PC-3 (cell line): ENCODE data around the gene WDR27. TPM values are rescaled to one million over a fixed set of nuclear protein-coding genes. Genes with fewer than 3 reads are reported as not detected.

ENCODE experiments used
- ATAC-seq: fragments of 200-7000 bp; cut with Tn5 transposase; 2 replicates; pipeline ENCODE4 v1.9.1; 2020; ENCODE audit warnings: mild to moderate bottlenecking, moderate library complexity
- BruUV-seq: library from RNA; stranded (reverse); fragments of 400-500 nt; replicated peaks from 2 replicates; lab custom pipeline; 2021; lab: Mats Ljungman, UMichigan
- CTCF ChIA-PET: fragments of 300-600 bp; sonication (Branson Sonifier 250); formaldehyde crosslinking; loops from one replicate; lab custom pipeline; 2022; ENCODE audit warnings: antibody characterized with exemption; lab: Charles Lee
- POLR2A ChIA-PET: fragments of 300-600 bp; sonication (Branson Sonifier 250); formaldehyde crosslinking; loops from one replicate; lab custom pipeline; 2022; ENCODE audit warnings: antibody characterized with exemption; ENCODE audit not compliant: unreplicated experiment; lab: Charles Lee
- DNase-seq: peaks from one replicate; pipeline ENCODE4 v3.0.0-alpha.2; 2015
- H2AFZ ChIP-seq: fragments of 300-600 bp; sonication (generic); 2 replicates; pipeline ENCODE4 v1.6.0; 2016; ENCODE audit warnings: antibody characterized with exemption, low read length
- H3F3A ChIP-seq: fragments of 300-600 bp; sonication (generic); one replicate; pipeline ENCODE4 v1.6.0; 2017; ENCODE audit warnings: antibody characterized with exemption, low read length, control low read depth, mild to moderate bottlenecking; ENCODE audit not compliant: unreplicated experiment
- H3K27ac ChIP-seq: fragments of 300-600 bp; sonication (generic); 2 replicates; pipeline ENCODE4 v1.5.1; 2016; ENCODE audit warnings: mild to moderate bottlenecking, low read length
- H3K27me3 ChIP-seq: fragments of 300-600 bp; sonication (generic); 2 replicates; pipeline ENCODE4 v1.6.1; 2016; ENCODE audit warnings: low read length, mixed read lengths
- H3K36me3 ChIP-seq: fragments of 300-600 bp; sonication (generic); 2 replicates; pipeline ENCODE4 v1.6.1; 2016; ENCODE audit warnings: low read depth, mixed run types, low read length, mixed read lengths
- H3K4me1 ChIP-seq: fragments of 300-600 bp; sonication (generic); 2 replicates; pipeline ENCODE4 v1.5.1; 2016; ENCODE audit warnings: low read length; ENCODE audit not compliant: insufficient read depth
- H3K4me2 ChIP-seq: fragments of 300-600 bp; sonication (generic); 2 replicates; pipeline ENCODE4 v1.6.0; 2016; ENCODE audit warnings: low read length
- H3K4me3 ChIP-seq: fragments of 300-600 bp; sonication (generic); 2 replicates; pipeline ENCODE4 v1.5.1; 2016; ENCODE audit warnings: mild to moderate bottlenecking, low read length, mixed read lengths
- H3K79me2 ChIP-seq: fragments of 300-600 bp; sonication (generic); 2 replicates; pipeline ENCODE4 v1.6.1; 2017; ENCODE audit warnings: low read length, mixed read lengths
- H3K9ac ChIP-seq: fragments of 300-600 bp; sonication (generic); 2 replicates; pipeline ENCODE4 v1.6.0; 2016; ENCODE audit warnings: mild to moderate bottlenecking, low read length
- H3K9me2 ChIP-seq: fragments of 300-600 bp; sonication (generic); replicated peaks from 2 replicates; pipeline ENCODE4 v1.6.1; 2016; ENCODE audit warnings: mixed run types, low read length, mixed read lengths
- H3K9me3 ChIP-seq: fragments of 300-600 bp; sonication (generic); 2 replicates; pipeline ENCODE4 v1.6.1; 2016; ENCODE audit warnings: low read length, mixed read lengths
- H4K20me1 ChIP-seq: fragments of 300-600 bp; sonication (generic); 2 replicates; pipeline ENCODE4 v1.6.1; 2016; ENCODE audit warnings: low read length, mixed read lengths
- CTCF ChIP-seq: fragments of 300-600 bp; sonication (generic); conservative IDR thresholded peaks from 2 replicates; pipeline ENCODE4 v1.5.1; 2017; ENCODE audit warnings: antibody characterized with exemption, low read depth, mild to moderate bottlenecking, low read length
- EZH2 ChIP-seq: fragments of 300-600 bp; sonication (generic); IDR thresholded peaks from one replicate; pipeline ENCODE4 v1.6.1; 2017; ENCODE audit warnings: antibody characterized with exemption, mild to moderate bottlenecking, low read length; ENCODE audit not compliant: unreplicated experiment
- EZH2phosphoT487 ChIP-seq: fragments of 300-600 bp; sonication (generic); IDR thresholded peaks from 2 replicates; pipeline ENCODE4 v1.6.1; 2018; ENCODE audit warnings: mild to moderate bottlenecking, antibody characterized with exemption, low read length, borderline replicate concordance
- intact Hi-C: fragments of 100-400 bp; cut with micrococcal nuclease; formaldehyde crosslinking; loops from 2 replicates; pipeline ENCODE4 v1.9.0; 2023
- total RNA-seq: library from RNA; depleted of rRNA; stranded (reverse); fragments of >200 nt; gene quantifications from 2 replicates; pipeline ENCODE4 v1.2.3, GENCODE V29; 2014

WDR27 gene
- total RNA-seq, 1 experiment from 2014 or later = 20.0 TPM

DNA sequence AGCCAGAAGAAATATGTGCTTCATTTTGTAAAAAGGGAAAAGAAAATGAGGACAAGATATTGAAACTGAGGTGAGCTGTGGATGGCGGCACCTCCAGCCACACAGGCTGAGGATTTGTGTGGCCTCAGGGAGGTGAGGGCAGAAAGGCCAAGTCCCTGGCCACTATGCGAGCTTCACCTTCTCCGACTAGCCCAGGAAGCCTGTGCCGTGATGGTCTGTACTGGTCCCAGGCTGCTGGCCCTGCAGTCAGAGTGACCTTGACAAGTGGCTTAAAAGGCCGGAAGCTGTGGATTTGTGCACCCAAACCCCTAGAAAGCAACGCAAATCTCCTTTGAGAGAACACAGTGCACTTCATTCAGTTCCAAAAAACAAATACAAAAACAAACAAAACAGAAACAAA is 48.1 kb downstream of the WDR27 start:
- Histone ChIP-seq H3K4me1 (peaks cover 6% of the 10 kb centered on the region; the same call in 1 of the 2 replicates), H3K4me2 (peak overlapping the region; percentile 86), H3K9me2 (no peaks in the 10 kb centered on the region), H3K9ac (no peak overlapping the region; the same call in 1 of the 2 replicates), H3K4me3 (peak overlapping the region; percentile 79; the same call in 1 of the 2 replicates), H3K27ac (no peak overlapping the region), H3K27me3 (no peaks in the 10 kb centered on the region), H2AFZ (no peak overlapping the region), H4K20me1 (no peaks in the 10 kb centered on the region), H3K36me3 (no peaks in the 10 kb centered on the region), H3K79me2 (no peaks in the 10 kb centered on the region), H3F3A (no peaks in the 10 kb centered on the region), H3K9me3 (no peaks in the 10 kb centered on the region)
- TF ChIP-seq EZH2 (no peak), EZH2phosphoT487 (no peak), CTCF (no peak)
- DNase-seq = no peak
- no peak for ATAC-seq
- intact Hi-C loops = loop anchor here (1.0 kb wide), 3 partner anchors 35 to 141 kb away; no protein-coding TSS in a partner anchor
- ChIA-PET CTCF (interaction anchor here (1.0 kb wide), 1 partner anchor 142 kb away, joined by 4 read pairs; no protein-coding TSS in a partner anchor), POLR2A (interaction anchor here (0.7 kb wide), 1 partner anchor 34 kb away, joined by 3 read pairs; no protein-coding TSS in a partner anchor)
- BruUV-seq = TSS peak; percentile 61

DNA sequence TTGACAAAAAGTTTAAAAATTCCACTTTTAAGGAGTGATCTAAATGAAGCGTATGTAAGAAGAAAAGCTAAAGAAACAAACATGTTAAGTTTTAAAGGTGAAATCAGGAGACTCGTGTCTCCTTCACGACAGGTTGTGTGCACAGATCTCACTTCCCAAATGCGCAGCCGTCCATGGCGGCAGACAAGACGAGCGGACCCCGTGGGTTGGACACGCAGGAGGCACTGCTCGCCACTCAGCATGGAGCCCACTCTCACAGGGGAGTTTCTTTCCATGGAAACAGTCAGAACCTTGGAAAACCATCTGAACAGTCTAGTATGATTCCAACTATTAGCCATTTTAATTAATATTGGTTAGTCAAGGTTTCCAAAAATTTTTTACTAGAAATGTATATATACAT is 48.9 kb downstream of the WDR27 start:
- Histone ChIP-seq H3K79me2 (no peaks in the 10 kb centered on the region), H3K9me2 (no peaks in the 10 kb centered on the region), H3K36me3 (no peaks in the 10 kb centered on the region), H2AFZ (no peak overlapping the region), H3K4me3 (no peak overlapping the region), H4K20me1 (no peaks in the 10 kb centered on the region), H3K27me3 (no peaks in the 10 kb centered on the region), H3K4me2 (no peak overlapping the region), H3F3A (no peaks in the 10 kb centered on the region), H3K9ac (no peak overlapping the region), H3K4me1 (peaks cover 6% of the 10 kb centered on the region; the same call in 1 of the 2 replicates), H3K9me3 (no peaks in the 10 kb centered on the region), H3K27ac (no peak overlapping the region)
- no TSS peak for BruUV-seq
- ATAC-seq (no peak), DNase-seq (no peak)
- ChIA-PET POLR2A (no interaction called here), CTCF (no interaction called here)
- no peak for TF ChIP-seq EZH2phosphoT487
- no peak for TF ChIP-seq CTCF
- TF ChIP-seq EZH2 = no peak
- intact Hi-C loops = no loop called here

GRCh38 chr6:169651498-169651897 is 50.3 kb downstream of the WDR27 start:
- no peak for ATAC-seq
- intact Hi-C loops = no loop called here
- H3K36me3 ChIP-seq = no peaks in the 10 kb centered on the region
- H3F3A ChIP-seq = no peaks in the 10 kb centered on the region
- no peak overlapping the region for H3K4me3 ChIP-seq
- no peaks in the 10 kb centered on the region for H3K27me3 ChIP-seq
- H3K79me2 ChIP-seq = no peaks in the 10 kb centered on the region
- H4K20me1 ChIP-seq = no peaks in the 10 kb centered on the region
- no peak for DNase-seq
- ChIA-PET CTCF (no interaction called here), POLR2A (no interaction called here)
- no peaks in the 10 kb centered on the region for H3K9me3 ChIP-seq
- peaks cover 6% of the 10 kb centered on the region; the same call in 1 of the 2 replicates for H3K4me1 ChIP-seq
- no peak overlapping the region for H3K4me2 ChIP-seq
- no peak overlapping the region for H3K27ac ChIP-seq
- no TSS peak for BruUV-seq
- H2AFZ ChIP-seq = no peak overlapping the region
- no peak overlapping the region for H3K9ac ChIP-seq
- H3K9me2 ChIP-seq = no peaks in the 10 kb centered on the region
- no peak for TF ChIP-seq EZH2
- TF ChIP-seq EZH2phosphoT487 = no peak
- TF ChIP-seq CTCF = no peak
